ENCODE measurements around the gene MYMK.

Gene MYMK

DNA sequence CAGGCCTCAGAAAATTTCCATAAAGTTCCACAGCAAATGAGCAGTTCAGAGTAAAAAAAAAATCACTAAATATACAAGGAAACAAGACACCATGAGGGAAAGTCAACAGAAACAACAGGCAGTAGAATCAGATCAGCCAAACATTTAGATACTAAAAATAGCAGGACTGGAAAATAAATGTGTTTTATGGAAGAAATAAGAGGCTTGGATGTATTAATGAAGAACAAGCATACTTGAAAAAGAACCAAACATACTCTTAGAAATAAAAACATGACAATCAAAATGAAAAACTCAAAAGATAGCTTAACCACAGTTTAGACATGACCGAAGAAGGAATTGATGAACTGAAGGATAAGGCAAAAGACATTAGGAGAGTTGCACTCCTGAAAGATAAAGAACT is 22.6 kb downstream of the MYMK start:
- Histone ChIP-seq H3K27ac (ENCODE audit: low read length) (no peak overlapping the region), H3K4me2 (ENCODE audit: insufficient read depth, low read length) (no peak overlapping the region), H3K9me3 (ENCODE audit: insufficient read depth, low read length, severe bottlenecking) (no peaks in the 10 kb centered on the region), H3K36me3 (ENCODE audit: insufficient read depth, low read length) (no peaks in the 10 kb centered on the region), H3K4me1 (ENCODE audit: insufficient read depth, low read length) (no peaks in the 10 kb centered on the region), H3K27me3 (ENCODE audit: insufficient read depth, low read length, poor library complexity) (no peaks in the 10 kb centered on the region), H3K9ac (ENCODE audit: low read depth, low read length) (no peak overlapping the region), H2AFZ (ENCODE audit: low read depth, low read length) (no peak overlapping the region), H4K20me1 (ENCODE audit: insufficient read depth, low read length) (no peaks in the 10 kb centered on the region), H3K79me2 (ENCODE audit: insufficient read depth, low read length) (no peaks in the 10 kb centered on the region), H3K4me3 (ENCODE audit: low read depth in 1 of 2, low read length in 2 of 2) (no peak overlapping the region)
- DNase-seq: no peak
- TF ChIP-seq CTCF (IDR thresholded peaks at IDR 0.05; ENCODE audit: borderline replicate concordance, extremely low read depth, low read length, poor library complexity, severe bottlenecking): no peak
- TF ChIP-seq EZH2 (IDR thresholded peaks at IDR 0.05; ENCODE audit: borderline replicate concordance, low read depth, low read length, severe bottlenecking): no peak
- ATAC-seq (ENCODE audit: insufficient read depth, low read depth): no peak

DNA sequence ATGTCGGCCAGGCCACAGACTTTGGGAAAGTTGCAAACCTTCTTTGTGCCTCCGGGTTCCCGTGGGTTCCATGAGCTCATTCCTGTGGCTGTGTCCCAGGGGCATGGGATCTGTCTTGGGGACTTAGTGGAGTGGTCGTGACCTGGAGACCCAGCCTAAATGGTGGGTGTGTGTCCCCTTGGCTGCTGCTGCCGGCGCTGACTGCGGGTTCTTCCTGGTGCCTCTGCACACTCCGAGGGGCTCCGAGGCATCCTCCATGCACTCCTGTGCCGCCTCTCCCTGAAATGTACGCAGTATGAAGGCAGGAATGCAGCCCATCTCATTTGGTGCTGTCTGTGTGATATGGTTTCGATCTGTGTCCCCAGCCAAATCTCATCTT is 24.9 kb downstream of the MYMK start:
- Histone ChIP-seq H3K27me3 (ENCODE audit: insufficient read depth, low read length, poor library complexity) (no peaks in the 10 kb centered on the region), H3K4me3 (ENCODE audit: low read depth in 1 of 2, low read length in 2 of 2) (no peak overlapping the region), H3K27ac (ENCODE audit: low read length) (no peak overlapping the region), H3K4me1 (ENCODE audit: insufficient read depth, low read length) (no peaks in the 10 kb centered on the region), H3K4me2 (ENCODE audit: insufficient read depth, low read length) (no peak overlapping the region), H3K79me2 (ENCODE audit: insufficient read depth, low read length) (no peaks in the 10 kb centered on the region), H3K36me3 (ENCODE audit: insufficient read depth, low read length) (no peaks in the 10 kb centered on the region), H2AFZ (ENCODE audit: low read depth, low read length) (no peak overlapping the region), H3K9me3 (ENCODE audit: insufficient read depth, low read length, severe bottlenecking) (no peaks in the 10 kb centered on the region), H3K9ac (ENCODE audit: low read depth, low read length) (no peak overlapping the region), H4K20me1 (ENCODE audit: insufficient read depth, low read length) (no peaks in the 10 kb centered on the region)
- DNase-seq: no peak
- ATAC-seq (ENCODE audit: insufficient read depth, low read depth): no peak
- TF ChIP-seq CTCF (IDR thresholded peaks at IDR 0.05; ENCODE audit: borderline replicate concordance, extremely low read depth, low read length, poor library complexity, severe bottlenecking) (no peak), EZH2 (IDR thresholded peaks at IDR 0.05; ENCODE audit: borderline replicate concordance, low read depth, low read length, severe bottlenecking) (no peak)

DNA sequence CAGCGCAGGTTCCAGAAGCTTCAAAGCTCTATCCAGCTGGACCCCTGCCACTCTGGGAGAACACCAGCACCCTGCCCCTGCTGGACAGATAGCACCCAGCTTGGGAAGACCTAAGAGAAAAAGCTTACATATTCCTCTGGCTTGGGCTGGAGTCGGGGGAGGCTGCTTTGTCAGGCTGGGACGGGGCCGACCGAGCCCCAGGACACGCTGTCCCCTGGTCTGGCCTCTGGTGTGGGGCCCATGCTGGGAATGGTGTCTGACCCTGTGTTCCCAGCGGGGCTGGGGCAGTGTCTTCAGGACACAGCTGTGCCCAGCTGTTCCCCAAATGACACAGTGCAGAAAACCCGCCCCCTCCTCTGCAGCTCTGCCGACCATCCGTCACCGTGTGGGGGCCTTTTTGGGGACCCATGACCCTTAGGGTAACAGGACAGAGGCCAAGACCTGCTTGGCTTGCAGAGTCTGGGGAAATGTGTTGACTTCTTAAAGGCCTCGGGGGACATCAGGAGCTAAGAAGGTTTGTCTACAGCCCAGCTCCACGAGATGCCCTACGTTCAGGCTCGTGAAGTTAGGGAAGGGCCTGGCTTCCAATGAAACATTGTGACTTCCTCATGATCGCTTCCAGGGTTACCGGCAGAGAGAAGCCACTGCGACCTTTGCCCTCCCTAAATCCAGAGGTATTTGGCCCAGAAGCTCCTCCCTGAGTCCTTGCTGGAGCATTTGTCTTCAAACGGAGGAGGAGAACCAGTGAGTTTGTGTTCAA is 25.4 kb downstream of the MYMK start:
- Histone ChIP-seq H3K27ac (ENCODE audit: low read length) (no peak overlapping the region), H3K79me2 (ENCODE audit: insufficient read depth, low read length) (no peaks in the 10 kb centered on the region), H4K20me1 (ENCODE audit: insufficient read depth, low read length) (no peaks in the 10 kb centered on the region), H3K36me3 (ENCODE audit: insufficient read depth, low read length) (no peaks in the 10 kb centered on the region), H3K4me3 (ENCODE audit: low read depth in 1 of 2, low read length in 2 of 2) (no peak overlapping the region), H3K4me2 (ENCODE audit: insufficient read depth, low read length) (no peak overlapping the region), H3K27me3 (ENCODE audit: insufficient read depth, low read length, poor library complexity) (no peaks in the 10 kb centered on the region), H3K4me1 (ENCODE audit: insufficient read depth, low read length) (no peaks in the 10 kb centered on the region), H3K9me3 (ENCODE audit: insufficient read depth, low read length, severe bottlenecking) (no peaks in the 10 kb centered on the region), H2AFZ (ENCODE audit: low read depth, low read length) (no peak overlapping the region), H3K9ac (ENCODE audit: low read depth, low read length) (no peak overlapping the region)
- TF ChIP-seq EZH2 (IDR thresholded peaks at IDR 0.05; ENCODE audit: borderline replicate concordance, low read depth, low read length, severe bottlenecking) (no peak), CTCF (IDR thresholded peaks at IDR 0.05; ENCODE audit: borderline replicate concordance, extremely low read depth, low read length, poor library complexity, severe bottlenecking) (no peak)
- DNase-seq (no peak), ATAC-seq (ENCODE audit: insufficient read depth, low read depth) (no peak)

All from DND-41 (cell line).